Skeletal muscle tissue (tissue), 4 donors: Measurements from ENCODE around the gene RASGRF1. TPM values are rescaled to one million over a fixed set of nuclear protein-coding genes. Genes with fewer than 3 reads are reported as not detected.
"Not testable (repeated sequence)": the region's sequence is repeated elsewhere in the genome, so short reads cannot be mapped to it uniquely, and the experiment has no call there.

ENCODE experiments used
- H3K27ac ChIP-seq: one replicate; pipeline ENCODE4 v1.7.0; 2013; ENCODE audit warnings: mild to moderate bottlenecking, low read depth, low read length, inconsistent platforms
- H3K27me3 ChIP-seq, 3 donors: one replicate each; pipeline ENCODE4 v1.7.0; 2013; ENCODE audit warnings: low read length in 3 of 3; ENCODE audit not compliant: control insufficient read depth in 3 of 3, insufficient read depth in 3 of 3
- H3K36me3 ChIP-seq, 3 donors: one replicate each; pipeline ENCODE4 v1.7.0; 2013; ENCODE audit warnings: low read length in 3 of 3; ENCODE audit not compliant: control insufficient read depth in 3 of 3, insufficient read depth in 3 of 3
- H3K4me1 ChIP-seq, 3 donors: one replicate each; pipeline ENCODE4 v1.7.0; 2013; ENCODE audit warnings: low read length in 3 of 3, mild to moderate bottlenecking in 3 of 3; ENCODE audit not compliant: control insufficient read depth in 3 of 3, insufficient read depth in 3 of 3
- H3K4me3 ChIP-seq, 3 donors: one replicate each; pipeline ENCODE4 v1.7.0; 2013; ENCODE audit warnings: low read length in 3 of 3
- H3K9ac ChIP-seq, 3 donors: one replicate each; pipeline ENCODE4 v1.7.0; 2013; ENCODE audit warnings: low read length in 3 of 3, mild to moderate bottlenecking in 3 of 3, moderate library complexity in 2 of 3, low read depth in 1 of 3
- H3K9me3 ChIP-seq, 3 donors: one replicate each; pipeline ENCODE4 v1.7.0; 2013; ENCODE audit warnings: low read length in 3 of 3; ENCODE audit not compliant: control insufficient read depth in 3 of 3
- total RNA-seq: library from RNA; depleted of rRNA; stranded (reverse); fragments of >200 nt; gene quantifications from one replicate; pipeline ENCODE4 v1.2.3, GENCODE V29; 2014
- donor health status: Osteomylitis.

The RASGRF1 gene
- total RNA-seq, 1 donor from 2014 or later = not detected

DNA sequence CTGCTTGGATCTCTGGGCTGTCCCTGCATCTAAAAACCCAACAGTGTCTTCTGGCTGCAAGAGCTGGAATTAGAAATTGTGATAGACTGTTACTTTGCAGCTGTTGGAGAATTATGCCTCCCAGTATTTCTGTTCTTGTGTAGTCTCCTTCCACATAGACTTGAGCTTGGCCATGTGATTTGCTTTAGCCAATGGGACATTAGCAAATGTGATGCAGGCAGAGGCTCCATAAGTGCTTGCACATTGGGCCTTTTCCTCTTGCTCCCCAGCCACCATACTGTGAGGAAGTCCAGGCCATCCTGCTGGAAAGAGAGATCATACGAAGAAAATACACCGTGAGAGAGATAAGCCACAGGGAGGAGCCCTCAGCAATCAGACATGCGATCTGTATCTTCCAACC lies 33.8 kb upstream of the RASGRF1 start:
- Histone ChIP-seq H3K9ac (no peak overlapping the region), H3K4me1 (no peaks in the 10 kb centered on the region), H3K4me3 (no peak overlapping the region), H3K9me3 (no peaks in the 10 kb centered on the region), H3K36me3 (no peaks in the 10 kb centered on the region), H3K27me3 (peaks cover 3 to 16% (median 3%) of the 10 kb centered on the region in 3 donors), H3K27ac (no peak overlapping the region)

DNA sequence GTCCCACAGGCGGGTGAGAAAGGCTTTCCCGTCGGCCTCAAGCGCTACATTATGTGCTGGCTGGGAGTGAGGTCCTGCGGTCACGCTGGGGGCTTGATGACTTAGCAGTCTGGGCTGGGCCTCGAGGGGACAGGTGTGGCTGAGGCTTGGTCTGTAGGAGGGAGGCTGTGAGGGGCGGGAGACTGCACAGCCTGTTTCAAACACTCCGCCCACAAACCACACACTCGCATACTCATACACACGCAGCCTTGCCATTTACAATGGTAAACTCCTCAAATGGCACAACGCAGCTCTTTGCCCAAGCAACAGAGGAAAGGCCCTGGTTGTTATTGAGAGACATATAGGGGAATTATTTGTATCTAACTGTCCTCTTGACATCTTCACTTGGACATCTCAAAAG lies 32.4 kb upstream of the RASGRF1 start:
- peaks cover 0 to 9% (median 3%) of the 10 kb centered on the region in 3 donors for H3K27me3 ChIP-seq
- H3K36me3 ChIP-seq = no peaks in the 10 kb centered on the region
- H3K9ac ChIP-seq = no peak overlapping the region
- no peaks in the 10 kb centered on the region for H3K4me1 ChIP-seq
- H3K4me3 ChIP-seq = no peak overlapping the region
- H3K9me3 ChIP-seq = no peaks in the 10 kb centered on the region
- H3K27ac ChIP-seq = no peak overlapping the region

GRCh38 chr15:79122391-79122790 lies 31.8 kb upstream of the RASGRF1 start:
- Histone ChIP-seq H3K27ac (no peak overlapping the region), H3K27me3 (peaks cover 0 to 12% (median 3%) of the 10 kb centered on the region in 3 donors), H3K9me3 (no peaks in the 10 kb centered on the region), H3K4me1 (no peaks in the 10 kb centered on the region), H3K9ac (no peak overlapping the region), H3K36me3 (no peaks in the 10 kb centered on the region), H3K4me3 (no peak overlapping the region)

DNA sequence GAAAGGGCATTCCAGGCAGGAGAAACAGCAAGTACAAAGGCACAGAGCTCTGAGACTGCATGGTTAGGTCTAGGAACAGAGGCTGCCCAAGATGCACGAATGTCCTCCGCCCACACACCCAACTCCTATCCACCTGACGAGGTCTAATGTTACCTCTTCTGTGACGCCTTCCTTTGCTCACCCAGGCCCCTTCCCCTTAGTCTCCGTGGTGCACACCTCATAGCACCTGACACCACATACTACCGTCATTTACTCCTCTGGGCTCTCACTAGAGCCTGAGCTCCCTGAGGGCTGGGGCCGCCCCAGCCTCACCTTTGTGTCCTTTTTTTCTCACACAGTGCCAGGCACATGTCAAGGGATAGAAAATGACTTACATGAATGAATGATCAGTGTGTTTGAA lies 31.0 kb upstream of the RASGRF1 start:
- Histone ChIP-seq H3K9me3 (no peaks in the 10 kb centered on the region), H3K9ac (no peak overlapping the region), H3K27ac (no peak overlapping the region), H3K36me3 (no peaks in the 10 kb centered on the region), H3K4me3 (no peak overlapping the region), H3K27me3 (peaks cover 0 to 12% (median 3%) of the 10 kb centered on the region in 3 donors), H3K4me1 (no peaks in the 10 kb centered on the region)

DNA sequence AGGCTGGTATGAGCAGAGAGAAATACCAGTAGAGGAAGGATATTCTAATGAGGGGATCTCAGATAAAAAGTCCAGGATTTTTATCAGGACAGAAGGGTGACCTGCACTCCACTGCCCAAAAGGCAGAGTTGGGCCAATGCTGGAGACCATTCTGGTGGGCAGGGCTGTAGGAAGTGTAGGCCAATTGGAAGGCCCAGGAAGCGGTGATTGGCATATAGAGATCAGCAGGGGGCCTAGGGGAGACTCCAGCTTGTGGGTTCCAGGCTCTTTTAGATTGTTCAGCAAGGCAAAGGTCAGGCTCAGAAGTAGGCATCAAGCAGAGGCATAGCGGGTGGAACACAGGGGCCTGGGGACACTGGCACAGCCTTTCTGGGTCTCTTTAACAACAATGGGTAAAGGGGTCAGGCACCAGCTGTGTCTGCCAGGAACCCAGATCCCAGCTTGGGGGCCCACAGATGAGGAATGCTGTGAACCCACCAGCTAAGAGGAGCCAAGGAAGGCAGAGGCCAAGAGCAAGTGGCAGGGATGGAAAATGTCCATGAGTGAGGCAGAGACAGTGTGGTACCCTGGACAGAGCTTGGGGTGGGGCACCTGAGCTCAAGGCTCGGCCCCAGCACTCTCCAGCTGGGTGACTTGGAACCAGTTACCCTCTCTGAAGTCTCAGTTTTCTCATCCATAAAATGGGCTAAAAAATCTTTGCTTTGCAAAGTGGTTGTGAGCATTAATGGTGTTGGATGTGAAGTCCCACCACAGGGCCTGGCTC lies 27.0 kb upstream of the RASGRF1 start:
- Histone ChIP-seq H3K4me3 (no peak overlapping the region), H3K27me3 (peaks cover 0 to 11% (median 0%) of the 10 kb centered on the region in 3 donors), H3K9ac (no peak overlapping the region), H3K36me3 (no peaks in the 10 kb centered on the region), H3K9me3 (no peaks in the 10 kb centered on the region), H3K4me1 (no peaks in the 10 kb centered on the region), H3K27ac (no peak overlapping the region)

DNA sequence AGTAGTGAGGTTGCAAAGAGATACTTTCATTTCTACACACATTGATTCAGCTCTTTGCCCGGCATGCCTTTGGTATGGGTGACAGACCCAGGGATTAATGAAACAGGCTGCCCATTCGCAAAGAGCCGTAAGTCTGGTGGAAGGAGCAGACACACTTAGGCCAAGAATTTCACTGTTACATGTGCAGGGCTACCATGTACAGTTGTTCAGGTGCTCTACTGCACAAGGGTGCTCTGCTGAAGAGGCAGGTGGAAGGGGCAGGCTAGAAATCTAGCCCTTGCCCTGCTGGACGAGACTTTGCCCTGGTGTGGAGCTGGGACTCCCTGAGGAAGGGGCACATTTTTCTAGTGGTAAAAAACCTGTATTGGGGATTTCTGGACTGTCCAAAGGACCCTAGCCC lies 26.2 kb upstream of the RASGRF1 start:
- no peaks in the 10 kb centered on the region for H3K4me1 ChIP-seq

DNA sequence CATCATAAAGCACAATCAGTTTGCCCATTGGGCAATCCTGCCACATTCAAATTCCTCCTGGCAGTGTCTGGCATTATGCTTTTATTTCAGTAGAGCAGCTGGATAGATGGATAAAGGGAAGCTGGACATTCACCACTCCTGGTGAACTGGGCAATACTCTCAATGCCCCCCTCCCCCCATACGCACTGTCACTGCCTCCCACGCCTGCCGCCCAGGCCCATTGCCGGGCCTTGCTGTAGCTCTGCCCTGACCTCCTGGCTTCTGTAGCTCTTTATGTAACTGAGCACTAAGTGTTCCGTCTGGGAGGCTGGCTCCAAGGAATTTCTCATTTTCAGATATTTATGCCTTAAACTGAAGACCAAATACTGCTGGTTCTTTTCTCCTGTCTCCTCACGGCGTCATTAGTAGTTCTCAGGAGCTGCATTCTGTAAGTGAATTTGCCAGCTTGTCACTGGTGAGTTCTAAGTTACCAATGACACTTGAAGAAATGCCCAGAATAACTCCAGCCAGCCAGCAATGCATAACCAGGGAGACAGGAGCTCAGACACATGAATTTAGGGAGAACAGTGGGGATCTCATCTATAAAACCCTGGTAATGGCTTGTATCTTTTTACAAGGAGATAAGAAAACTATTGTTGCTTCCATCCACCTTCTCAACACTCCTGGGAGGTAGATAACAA lies 25.5 kb upstream of the RASGRF1 start:
- Histone ChIP-seq H3K9ac (no peak overlapping the region), H3K9me3 (peaks cover 0 to 2% (median 0%) of the 10 kb centered on the region in 3 donors), H3K4me3 (no peak overlapping the region), H3K27ac (no peak overlapping the region), H3K27me3 (peaks cover 0 to 6% (median 0%) of the 10 kb centered on the region in 3 donors), H3K4me1 (no peaks in the 10 kb centered on the region), H3K36me3 (no peaks in the 10 kb centered on the region)

More for the DNA sequence above, 26.2 kb upstream of the RASGRF1 start:
- Histone ChIP-seq H3K27ac (no peak overlapping the region), H3K36me3 (no peaks in the 10 kb centered on the region), H3K27me3 (peaks cover 0 to 6% (median 0%) of the 10 kb centered on the region in 3 donors), H3K9ac (no peak overlapping the region), H3K4me3 (no peak overlapping the region), H3K9me3 (peaks cover 0 to 2% (median 0%) of the 10 kb centered on the region in 3 donors)

- H3K27me3 ChIP-seq = peaks cover 0 to 10% (median 8%) of the 10 kb centered on the region in 3 donors
- no peaks in the 10 kb centered on the region for H3K4me1 ChIP-seq
- no peak overlapping the region for H3K27ac ChIP-seq
- no peaks in the 10 kb centered on the region for H3K36me3 ChIP-seq
- peaks cover 0 to 2% (median 0%) of the 10 kb centered on the region in 3 donors for H3K9me3 ChIP-seq
- H3K9ac ChIP-seq = no peak overlapping the region
- H3K4me3 ChIP-seq = no peak overlapping the region
Measured at GRCh38 chr15:79113831-79114230, 23.3 kb upstream of the RASGRF1 start.

GRCh38 chr15:79111404-79111803 lies 20.8 kb upstream of the RASGRF1 start:
- H3K4me3 ChIP-seq, H3K27ac ChIP-seq, H3K9me3 ChIP-seq, H3K4me1 ChIP-seq, H3K36me3 ChIP-seq, H3K9ac ChIP-seq: not testable (repeated sequence)
- H3K27me3 ChIP-seq = peaks cover 0 to 14% (median 11%) of the 10 kb centered on the region in 3 donors

DNA sequence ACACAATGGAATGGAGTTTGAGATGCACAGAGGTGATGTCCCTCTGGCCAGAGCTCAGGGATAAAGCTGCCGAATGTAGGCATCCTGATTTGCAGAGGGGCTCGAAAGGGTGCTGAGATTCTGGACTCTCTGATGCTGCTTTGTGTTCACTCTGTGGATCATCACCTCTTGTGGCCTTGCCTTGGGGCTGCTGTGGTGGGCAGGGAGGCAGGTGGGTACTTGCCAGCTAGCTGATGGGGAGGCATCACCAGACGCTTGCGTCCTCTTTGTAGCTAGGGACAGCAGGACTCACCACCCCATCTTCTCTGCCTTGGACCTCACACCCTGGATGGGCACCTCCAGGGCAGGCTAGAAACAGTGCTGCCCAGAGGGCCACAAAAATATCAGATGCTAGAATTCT lies 14.6 kb upstream of the RASGRF1 start:
- Histone ChIP-seq H3K9ac (no peak overlapping the region), H3K36me3 (no peaks in the 10 kb centered on the region), H3K9me3 (no peaks in the 10 kb centered on the region), H3K4me1 (no peaks in the 10 kb centered on the region), H3K27ac (no peak overlapping the region), H3K27me3 (peaks cover 32 to 37% (median 36%) of the 10 kb centered on the region in 3 donors), H3K4me3 (no peak overlapping the region)
